ENCODE measurements around the gene CCDC194. TPM values are rescaled to one million over a fixed set of nuclear protein-coding genes. Genes with fewer than 3 reads are reported as not detected.

Gene CCDC194
- total and polyA plus RNA-seq, 2 experiments from 2014 or later: not detected

DNA sequence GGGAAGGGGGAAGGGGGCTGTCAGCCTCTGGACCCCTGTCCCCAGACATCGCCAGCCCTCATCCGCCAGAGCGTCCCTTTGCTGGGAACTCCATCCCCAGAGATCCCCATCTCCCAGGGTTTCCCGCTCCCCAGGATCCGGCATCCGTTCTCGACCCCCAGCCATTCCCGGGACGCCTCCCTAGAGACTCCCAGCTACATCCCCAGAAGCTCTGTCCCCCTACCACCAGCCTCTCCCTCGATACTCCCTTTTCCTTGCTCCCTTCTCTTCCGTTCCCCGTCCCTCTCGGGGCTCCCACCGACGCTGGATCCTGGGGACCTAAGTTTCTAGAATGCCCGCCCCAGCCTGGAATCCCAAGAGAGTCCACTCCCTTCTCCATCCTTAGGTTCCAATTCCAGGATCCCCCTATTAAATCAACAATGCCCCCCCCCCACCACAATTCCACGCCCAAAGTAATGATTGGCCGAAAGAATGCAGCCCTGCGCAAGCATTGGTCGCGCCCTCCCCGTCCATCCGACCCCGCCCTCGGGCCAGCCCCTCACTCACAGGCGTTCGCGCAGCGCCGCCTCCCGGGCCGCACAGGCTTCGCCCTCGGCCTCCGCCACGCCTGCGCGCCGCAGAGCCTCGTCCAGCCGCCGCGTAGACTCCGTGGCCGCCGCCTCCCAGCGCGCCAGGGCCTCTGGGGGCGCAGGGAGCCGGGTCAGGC lies 3.2 kb downstream of the CCDC194 start:
- H3K4me1 ChIP-seq (ENCODE audit: insufficient read depth): peaks cover 5% of the 10 kb centered on the region
- H2AFZ ChIP-seq: peak overlapping the region; percentile 68
- peak overlapping the region; percentile 92 for H3K4me2 ChIP-seq
- H3K9me3 ChIP-seq (ENCODE audit: low read depth): no peaks in the 10 kb centered on the region
- no peaks in the 10 kb centered on the region for H3K9me2 ChIP-seq (replicated peaks; ENCODE audit: insufficient read depth)
- H3K27me3 ChIP-seq: peaks cover 9% of the 10 kb centered on the region
- peak overlapping the region; percentile 31 for H3K4me3 ChIP-seq
- no peaks in the 10 kb centered on the region for H4K20me1 ChIP-seq (ENCODE audit: insufficient read depth, poor library complexity, severe bottlenecking)
- H3K27ac ChIP-seq: no peak overlapping the region
- no peaks in the 10 kb centered on the region for H3K79me2 ChIP-seq
- DNase-seq (ENCODE audit: low spot score): peak; percentile 97
- TF ChIP-seq EZH2phosphoT487 (IDR thresholded peaks at IDR 0.05; ENCODE audit: low read depth, severe bottlenecking, unreplicated experiment): no peak
- TF ChIP-seq, protein P1, sequence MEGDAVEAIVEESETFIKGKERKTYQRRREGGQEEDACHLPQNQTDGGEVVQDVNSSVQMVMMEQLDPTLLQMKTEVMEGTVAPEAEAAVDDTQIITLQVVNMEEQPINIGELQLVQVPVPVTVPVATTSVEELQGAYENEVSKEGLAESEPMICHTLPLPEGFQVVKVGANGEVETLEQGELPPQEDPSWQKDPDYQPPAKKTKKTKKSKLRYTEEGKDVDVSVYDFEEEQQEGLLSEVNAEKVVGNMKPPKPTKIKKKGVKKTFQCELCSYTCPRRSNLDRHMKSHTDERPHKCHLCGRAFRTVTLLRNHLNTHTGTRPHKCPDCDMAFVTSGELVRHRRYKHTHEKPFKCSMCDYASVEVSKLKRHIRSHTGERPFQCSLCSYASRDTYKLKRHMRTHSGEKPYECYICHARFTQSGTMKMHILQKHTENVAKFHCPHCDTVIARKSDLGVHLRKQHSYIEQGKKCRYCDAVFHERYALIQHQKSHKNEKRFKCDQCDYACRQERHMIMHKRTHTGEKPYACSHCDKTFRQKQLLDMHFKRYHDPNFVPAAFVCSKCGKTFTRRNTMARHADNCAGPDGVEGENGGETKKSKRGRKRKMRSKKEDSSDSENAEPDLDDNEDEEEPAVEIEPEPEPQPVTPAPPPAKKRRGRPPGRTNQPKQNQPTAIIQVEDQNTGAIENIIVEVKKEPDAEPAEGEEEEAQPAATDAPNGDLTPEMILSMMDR (IDR thresholded peaks at IDR 0.05; ENCODE audit: poor library complexity): peak; percentile 70
- H3K36me3 ChIP-seq (replicated peaks; ENCODE audit: insufficient read depth, low read depth): no peaks in the 10 kb centered on the region
- WGBS (ENCODE audit: low lambda C conversion rate, missing lambda C conversion rate): 2% methylated on average over 34 of the region's 50 CpGs

DNA sequence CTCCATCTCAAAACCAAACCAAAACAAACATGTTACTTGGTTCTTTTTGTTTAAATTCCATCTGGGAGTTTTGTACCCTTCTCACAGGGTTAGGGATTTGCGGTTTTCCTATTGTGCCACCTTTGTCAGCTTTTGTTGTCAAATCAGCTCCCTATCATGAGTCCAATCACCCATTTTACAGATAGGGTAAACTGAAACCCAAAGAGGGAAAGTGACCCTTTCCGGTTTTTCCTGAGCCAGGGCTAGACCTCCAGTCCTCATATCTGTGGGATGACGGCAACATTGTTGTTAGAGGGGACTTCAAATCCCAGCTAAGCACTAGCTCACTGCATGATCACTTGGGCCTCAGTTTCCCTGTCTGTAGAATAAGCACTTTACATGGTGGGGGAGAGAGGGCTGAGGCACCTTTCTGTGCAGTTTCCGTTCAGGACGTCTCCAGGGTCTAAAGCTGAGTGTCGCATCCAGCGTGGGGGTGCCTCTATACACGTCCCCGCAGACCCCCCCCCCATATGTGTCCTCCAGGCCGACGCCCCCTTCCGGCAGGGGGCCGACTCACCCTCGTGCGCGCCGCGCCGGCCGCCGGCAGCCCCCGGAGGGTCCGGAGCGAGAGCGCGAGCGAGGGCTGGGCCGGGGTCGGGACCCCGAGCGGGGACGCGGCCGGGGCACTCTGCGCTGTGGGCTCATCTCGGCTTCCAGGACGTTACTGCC lies 3.9 kb downstream of the CCDC194 start:
- Histone ChIP-seq H3K36me3 (replicated peaks; ENCODE audit: insufficient read depth, low read depth) (no peaks in the 10 kb centered on the region), H4K20me1 (ENCODE audit: insufficient read depth, poor library complexity, severe bottlenecking) (no peaks in the 10 kb centered on the region), H3K4me2 (peak overlapping the region; percentile 92), H3K4me1 (ENCODE audit: insufficient read depth) (peaks cover 5% of the 10 kb centered on the region), H3K9me3 (ENCODE audit: low read depth) (no peaks in the 10 kb centered on the region), H3K27me3 (peaks cover 9% of the 10 kb centered on the region), H3K9me2 (replicated peaks; ENCODE audit: insufficient read depth) (no peaks in the 10 kb centered on the region), H3K27ac (no peak overlapping the region), H3K4me3 (peak overlapping the region; percentile 29), H2AFZ (peak overlapping the region; percentile 68), H3K79me2 (no peaks in the 10 kb centered on the region)
- 14% methylated on average over 19 of the region's 37 CpGs for WGBS (ENCODE audit: low lambda C conversion rate, missing lambda C conversion rate)
- DNase-seq (ENCODE audit: low spot score): no peak
- TF ChIP-seq EZH2 (IDR thresholded peaks at IDR 0.05; ENCODE audit: borderline replicate concordance): no peak
- TF ChIP-seq, protein P1 (IDR thresholded peaks at IDR 0.05; ENCODE audit: poor library complexity): no peak
- no peak for TF ChIP-seq EZH2phosphoT487 (IDR thresholded peaks at IDR 0.05; ENCODE audit: low read depth, severe bottlenecking, unreplicated experiment)

DNA sequence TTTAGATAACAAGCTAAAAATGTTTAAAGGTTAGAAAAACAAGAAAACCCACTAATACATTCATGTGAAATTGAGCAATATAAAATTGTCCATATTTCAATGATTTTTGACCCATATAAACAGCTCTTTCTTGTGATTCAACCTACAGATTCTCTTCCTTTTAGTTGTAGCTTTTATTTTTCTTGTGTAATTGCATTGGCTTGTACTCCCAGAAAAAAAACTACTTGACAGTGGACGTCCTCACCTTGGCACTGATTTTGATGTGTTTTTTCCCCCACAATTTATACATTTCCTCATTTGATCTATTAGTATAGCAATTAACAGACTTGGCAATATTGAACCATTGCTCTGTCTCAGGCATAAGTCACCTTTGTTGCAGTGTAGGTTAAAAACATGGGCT lies 4.7 kb downstream of the CCDC194 start:
- no peaks in the 10 kb centered on the region for H3K9me3 ChIP-seq (ENCODE audit: low read depth)
- no peak for DNase-seq (ENCODE audit: low spot score)
- no peaks in the 10 kb centered on the region for H4K20me1 ChIP-seq (ENCODE audit: insufficient read depth, poor library complexity, severe bottlenecking)
- H3K79me2 ChIP-seq: no peaks in the 10 kb centered on the region
- TF ChIP-seq, protein P1 (IDR thresholded peaks at IDR 0.05; ENCODE audit: poor library complexity): no peak
- TF ChIP-seq EZH2phosphoT487 (IDR thresholded peaks at IDR 0.05; ENCODE audit: low read depth, severe bottlenecking, unreplicated experiment) (no peak), EZH2 (IDR thresholded peaks at IDR 0.05; ENCODE audit: borderline replicate concordance) (no peak)
- H3K4me1 ChIP-seq (ENCODE audit: insufficient read depth): peaks cover 5% of the 10 kb centered on the region
- H3K9me2 ChIP-seq (replicated peaks; ENCODE audit: insufficient read depth): no peaks in the 10 kb centered on the region
- H2AFZ ChIP-seq: no peak overlapping the region
- no peak overlapping the region for H3K4me2 ChIP-seq
- no peak overlapping the region for H3K27ac ChIP-seq
- H3K27me3 ChIP-seq: peaks cover 9% of the 10 kb centered on the region
- H3K36me3 ChIP-seq (replicated peaks; ENCODE audit: insufficient read depth, low read depth): no peaks in the 10 kb centered on the region
- H3K4me3 ChIP-seq: no peak overlapping the region
- 67% methylated on average over 1 of the region's 1 CpG for WGBS (ENCODE audit: low lambda C conversion rate, missing lambda C conversion rate)
